AG04450 (cell line): ENCODE measurements around the gene VPS35. TPM values are rescaled to one million over a fixed set of nuclear protein-coding genes. Genes with fewer than 3 reads are reported as not detected.

ENCODE experiments used
- CTCF ChIA-PET: fragments of 300-600, 350-600 bp; formaldehyde crosslinking; extraction: SDS; loops from one replicate; lab custom pipeline; 2022; ENCODE audit warnings: antibody characterized with exemption, inconsistent platforms; lab: Charles Lee
- POLR2A ChIA-PET: fragments of 350-600 bp; formaldehyde crosslinking; extraction: SDS; loops from one replicate; lab custom pipeline; 2021; ENCODE audit warnings: antibody characterized with exemption, inconsistent platforms; lab: Yijun Ruan, JAX
- DNase-seq: peaks from one replicate; pipeline ENCODE4 v3.0.0-alpha.2; 2011; ENCODE audit warnings: low read depth, low spot score
- H3K27ac ChIP-seq: one replicate; pipeline ENCODE4 v1.5.1; 2012; ENCODE audit warnings: low read depth, low read length, control low read depth
- H3K27me3 ChIP-seq: one replicate; pipeline ENCODE4 v1.6.0; 2012; ENCODE audit warnings: low read length; ENCODE audit not compliant: control insufficient read depth, insufficient read depth
- H3K4me3 ChIP-seq: 2 replicates; pipeline ENCODE4 v1.5.1; 2011; ENCODE audit warnings: mild to moderate bottlenecking, low read depth, low read length, control low read depth
- H3K9me3 ChIP-seq: 2 replicates; pipeline ENCODE4 v1.5.1; 2012; ENCODE audit warnings: low read length; ENCODE audit not compliant: control insufficient read depth, insufficient read depth
- CTCF ChIP-seq: IDR thresholded peaks from 2 replicates; pipeline ENCODE4 v1.5.1; 2011; ENCODE audit warnings: low read depth, low read length, control low read depth, inconsistent platforms
- polyA plus RNA-seq: library from polyadenylated mRNA; depleted of rRNA; stranded (reverse); fragments of >200 nt; gene quantifications from 2 replicates; pipeline ENCODE4 v1.2.3, GENCODE V29; 2011

Gene VPS35
- polyA plus RNA-seq, 1 experiment, result 73.2 TPM

DNA sequence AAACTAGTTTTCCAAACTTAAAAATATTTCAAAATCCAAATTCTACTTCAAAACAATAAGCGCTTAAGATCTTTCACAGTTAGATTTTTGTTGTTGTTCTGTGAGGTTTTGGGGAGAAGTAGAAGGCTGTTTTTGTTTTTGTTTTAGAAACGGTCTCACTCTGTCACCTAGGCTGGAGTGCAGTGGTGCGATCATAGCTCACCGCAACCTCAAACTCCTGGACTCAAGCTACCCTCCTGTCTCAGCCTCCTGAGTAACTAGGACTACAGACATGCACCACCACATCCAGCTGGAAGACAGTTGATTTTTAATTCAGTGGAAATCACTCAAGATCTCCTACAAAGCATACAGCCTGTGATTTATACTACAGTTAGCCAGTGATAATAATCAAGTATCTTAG is 70.5 kb downstream of the VPS35 start:
- DNase-seq, result no peak
- Histone ChIP-seq H3K27me3 (no peaks in the 10 kb centered on the region), H3K4me3 (no peak overlapping the region), H3K9me3 (no peaks in the 10 kb centered on the region), H3K27ac (no peak overlapping the region)
- ChIA-PET POLR2A (no interaction called here), CTCF (interaction anchor here (1.0 to 3.6 kb wide), 3 partner anchors 11 to 65 kb away, joined by 3 to 21 read pairs (median 7); no protein-coding TSS in a partner anchor)
- TF ChIP-seq CTCF, result no peak

- POLR2A ChIA-PET, result no interaction called here
- CTCF ChIA-PET, result interaction anchor here (1.0 to 2.1 kb wide), 3 partner anchors 15 to 60 kb away, joined by 3 to 17 read pairs (median 3); no protein-coding TSS in a partner anchor
- H3K27me3 ChIP-seq, result no peaks in the 10 kb centered on the region
These were observed 75.0 kb downstream of the VPS35 start for GRCh38 chr16:46614006-46614405.

DNA sequence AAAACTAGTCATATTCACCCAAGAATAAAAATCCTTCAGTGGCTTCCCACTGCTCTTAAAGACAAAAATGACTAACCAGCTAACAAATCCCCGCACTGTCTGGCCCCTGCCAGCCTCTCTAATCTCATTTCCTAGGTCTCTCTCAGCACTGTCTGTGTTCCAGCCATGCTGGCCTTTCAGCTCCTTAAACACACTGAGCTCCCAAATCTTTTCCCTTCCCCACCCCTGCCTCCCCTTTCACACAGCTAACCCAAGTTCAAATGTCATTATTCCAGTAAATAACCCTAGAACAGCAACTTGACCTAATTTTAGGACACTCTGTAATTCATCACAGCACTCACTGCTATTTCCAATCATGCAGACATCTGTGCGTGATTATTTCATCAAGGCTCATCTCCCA is 75.6 kb downstream of the VPS35 start:
- DNase-seq, result no peak
- Histone ChIP-seq H3K4me3 (no peak overlapping the region), H3K9me3 (no peaks in the 10 kb centered on the region), H3K27ac (peak overlapping the region; percentile 21), H3K27me3 (no peaks in the 10 kb centered on the region)
- ChIA-PET POLR2A (no interaction called here), CTCF (interaction anchor here (1.0 to 2.1 kb wide), 2 partner anchors 16 to 58 kb away, joined by 3 to 17 read pairs; no protein-coding TSS in a partner anchor)
- no peak for TF ChIP-seq CTCF

More at GRCh38 chr16:46614006-46614405, 75.0 kb downstream of the VPS35 start:
- Histone ChIP-seq H3K9me3 (no peaks in the 10 kb centered on the region), H3K27ac (no peak overlapping the region), H3K4me3 (no peak overlapping the region)
- DNase-seq, result no peak
- no peak for TF ChIP-seq CTCF

GRCh38 chr16:46612121-46612520 is 76.9 kb downstream of the VPS35 start:
- H3K4me3 ChIP-seq, result no peak overlapping the region
- no peak for TF ChIP-seq CTCF
- H3K27ac ChIP-seq, result no peak overlapping the region
- DNase-seq, result no peak
- H3K9me3 ChIP-seq, result no peaks in the 10 kb centered on the region
- no peaks in the 10 kb centered on the region for H3K27me3 ChIP-seq
- ChIA-PET POLR2A (no interaction called here), CTCF (interaction anchor here (0.5 to 0.6 kb wide), 3 partner anchors 56 to 59 kb away, joined by 3 to 5 read pairs (median 3); no protein-coding TSS in a partner anchor)

GRCh38 chr16:46607529-46607928 is 81.4 kb downstream of the VPS35 start:
- H3K4me3 ChIP-seq, result no peak overlapping the region
- H3K27ac ChIP-seq, result no peak overlapping the region
- ChIA-PET CTCF (interaction anchor here (0.7 to 9.8 kb wide), 14 partner anchors 10 to 58 kb away, joined by 3 to 304 read pairs (median 4); partner anchors contain the start of gene SHCBP1), POLR2A (no interaction called here)
- no peaks in the 10 kb centered on the region for H3K9me3 ChIP-seq
- TF ChIP-seq CTCF, result peak; percentile 52
- peak; percentile 29 for DNase-seq
- H3K27me3 ChIP-seq, result no peaks in the 10 kb centered on the region
